GOT3 (cell line): ENCODE data around the gene GAA.
"Not testable (repeated sequence)": the region's sequence is repeated elsewhere in the genome, so short reads cannot be mapped to it uniquely, and the experiment has no call there.

Source experiments
- DNase-seq: peaks from one replicate; lab custom pipeline; 2025; ENCODE audit warnings: mixed read lengths; lab: John Stamatoyannopoulos, UW

Gene GAA

DNA sequence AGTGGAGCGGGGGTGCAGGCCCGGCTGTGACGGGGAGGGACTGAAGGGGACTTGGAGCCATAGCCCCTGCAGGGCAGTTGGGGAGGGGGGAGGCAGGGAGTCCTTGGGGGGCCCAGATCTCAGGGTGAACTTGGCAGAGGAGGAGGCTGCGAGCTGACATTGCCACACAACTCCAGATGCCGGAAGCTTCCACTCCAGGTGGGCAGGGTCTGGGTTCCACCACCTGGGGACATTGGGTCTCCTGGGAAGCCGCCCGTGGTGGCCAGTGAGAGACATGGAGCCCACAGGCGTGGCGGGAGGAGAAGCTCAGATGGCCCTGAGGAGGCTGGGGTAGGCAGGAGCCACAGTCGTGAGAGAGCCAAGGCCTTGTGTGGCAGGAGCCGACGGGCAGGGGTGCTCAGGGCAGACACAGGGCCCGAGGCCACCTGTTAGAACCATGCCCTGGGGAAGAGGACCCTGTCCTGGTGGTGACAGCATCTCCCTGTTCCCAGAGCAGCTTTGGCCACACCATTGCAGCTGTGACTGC is 18.2 kb upstream of the GAA start:
- DNase-seq: no peak

DNA sequence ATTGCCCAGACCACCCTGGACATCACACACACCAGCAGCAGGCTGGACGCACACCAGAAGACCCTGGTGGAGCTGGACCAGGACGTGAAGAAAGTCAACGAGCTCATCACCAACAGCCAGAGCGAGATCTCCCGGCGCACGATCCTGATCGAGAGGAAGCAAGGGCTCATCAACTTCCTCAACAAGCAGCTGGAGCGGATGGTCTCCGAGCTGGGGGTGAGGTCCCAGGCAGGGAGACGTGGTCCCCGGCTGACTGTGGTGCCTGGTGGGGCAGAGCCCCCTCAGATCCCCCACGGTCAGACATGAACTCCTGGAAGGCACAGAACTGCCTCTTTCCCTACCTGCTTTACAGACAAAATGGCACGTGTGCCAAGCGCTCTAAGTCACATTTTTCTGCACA is 16.6 kb upstream of the GAA start:
- no peak for DNase-seq

DNA sequence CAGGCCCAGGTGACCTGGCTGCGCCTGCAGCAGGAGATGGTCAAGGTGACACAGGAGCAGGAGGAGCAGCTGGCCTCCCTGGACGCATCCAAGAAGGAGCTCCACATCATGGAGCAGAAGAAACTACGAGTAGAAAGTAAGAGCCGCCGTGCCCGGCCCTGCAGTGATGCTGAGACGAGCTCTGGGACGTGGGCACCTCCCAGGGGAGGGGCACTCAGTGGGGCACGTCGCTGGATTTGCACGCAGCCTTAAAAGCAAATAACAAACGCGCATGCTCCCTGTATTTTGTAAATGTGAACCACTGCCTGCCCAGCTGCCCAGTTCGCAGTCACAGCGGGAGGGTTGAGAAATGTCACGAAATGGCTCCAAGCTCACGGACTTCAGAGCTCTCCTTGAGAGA is 15.3 kb upstream of the GAA start:
- no peak for DNase-seq

DNA sequence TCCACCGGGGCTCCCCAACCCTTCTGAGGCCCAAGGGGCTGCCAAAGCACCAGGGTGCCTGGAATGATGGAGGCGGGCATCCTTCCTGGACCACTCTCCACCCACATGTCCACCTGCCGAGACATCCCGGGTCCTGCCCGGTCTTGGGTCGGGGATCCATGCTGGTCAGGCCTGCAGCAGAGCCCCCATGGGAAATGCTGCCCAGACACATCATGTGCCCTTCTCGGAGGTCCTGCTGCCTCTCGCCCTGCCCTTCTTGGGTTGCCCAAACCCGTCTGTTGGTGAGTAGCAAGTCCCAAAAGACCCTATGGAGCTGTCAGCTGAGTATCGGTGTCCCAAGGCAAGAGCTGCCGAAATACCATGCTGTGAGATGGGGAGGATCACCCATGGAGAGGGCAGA is 14.8 kb upstream of the GAA start:
- DNase-seq: no peak

DNA sequence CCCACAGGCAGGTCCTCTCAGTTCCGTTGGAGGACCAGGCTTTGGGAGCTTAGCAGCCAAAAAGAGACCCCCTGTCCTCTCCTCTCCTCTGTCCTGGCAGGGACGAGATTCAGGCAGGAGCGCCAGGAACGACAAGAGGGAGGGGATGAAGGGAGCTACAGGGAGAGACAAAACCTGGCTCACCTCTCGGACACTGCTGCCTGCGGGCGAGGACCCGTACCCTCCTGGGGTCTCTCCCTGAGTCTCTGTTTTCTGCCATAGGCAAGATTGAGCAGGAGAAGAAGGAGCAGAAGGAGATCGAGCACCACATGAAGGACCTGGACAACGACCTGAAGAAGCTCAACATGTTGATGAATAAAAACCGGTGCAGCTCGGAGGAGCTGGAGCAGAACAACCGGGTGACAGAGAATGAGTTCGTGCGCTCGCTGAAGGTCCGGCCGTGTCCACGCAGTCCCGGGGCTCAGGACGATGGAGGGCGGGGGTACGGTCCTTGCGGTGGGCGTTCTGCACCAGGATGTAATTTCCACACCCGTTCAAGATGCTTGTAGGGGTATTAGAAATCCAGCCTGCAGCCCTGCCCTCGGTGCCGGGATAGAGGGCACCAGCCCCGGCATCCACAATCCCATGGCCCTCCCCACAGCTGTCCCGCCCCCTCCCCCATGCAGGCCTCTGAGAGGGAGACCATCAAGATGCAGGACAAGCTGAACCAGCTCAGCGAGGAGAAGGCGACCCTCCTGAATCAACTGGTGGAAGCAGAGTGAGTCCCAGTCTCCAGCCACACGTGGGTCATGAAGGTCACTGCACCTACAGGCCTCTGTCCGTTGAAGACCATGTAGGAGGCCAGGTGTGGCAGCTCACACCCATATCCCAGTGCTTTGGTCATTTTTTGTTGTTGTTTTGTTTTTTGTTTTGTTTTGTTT is 13.8 kb upstream of the GAA start:
- DNase-seq: no peak

DNA sequence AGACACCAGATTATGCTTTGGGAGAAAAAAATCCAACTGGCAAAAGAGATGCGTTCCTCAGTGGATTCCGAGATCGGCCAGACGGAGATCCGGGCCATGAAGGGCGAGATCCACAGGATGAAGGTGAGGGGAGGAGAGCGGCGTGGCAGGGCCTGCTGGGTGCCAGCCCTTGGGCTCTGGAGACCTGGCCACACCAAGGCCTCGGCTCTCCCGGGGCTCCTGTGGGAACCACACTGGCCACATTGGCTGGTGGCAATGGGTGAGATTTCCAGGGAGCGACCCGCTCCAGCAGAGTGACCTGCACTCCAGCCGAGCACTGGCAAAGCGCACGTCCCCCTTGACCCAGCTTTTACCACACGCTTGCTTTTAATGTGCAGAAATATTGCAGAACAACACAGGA is 11.6 kb upstream of the GAA start:
- DNase-seq: no peak

DNA sequence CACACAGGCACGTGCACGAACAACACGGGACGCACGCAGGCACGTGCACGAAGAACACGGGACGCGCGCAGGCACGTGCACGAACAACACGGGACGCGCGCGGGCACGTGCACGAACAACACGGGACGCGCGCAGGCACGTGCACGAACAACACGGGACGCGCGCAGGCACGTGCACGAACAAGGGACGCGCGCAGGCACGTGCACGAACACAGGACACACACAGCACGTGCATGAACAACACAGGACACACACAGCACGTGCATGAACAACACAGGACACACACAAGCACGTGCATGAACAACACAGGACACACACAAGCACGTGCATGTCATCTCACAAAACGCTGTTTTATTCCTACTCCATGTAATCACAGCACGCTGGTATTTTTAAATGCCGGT is 11.2 kb upstream of the GAA start:
- not testable (repeated sequence) for DNase-seq

DNA sequence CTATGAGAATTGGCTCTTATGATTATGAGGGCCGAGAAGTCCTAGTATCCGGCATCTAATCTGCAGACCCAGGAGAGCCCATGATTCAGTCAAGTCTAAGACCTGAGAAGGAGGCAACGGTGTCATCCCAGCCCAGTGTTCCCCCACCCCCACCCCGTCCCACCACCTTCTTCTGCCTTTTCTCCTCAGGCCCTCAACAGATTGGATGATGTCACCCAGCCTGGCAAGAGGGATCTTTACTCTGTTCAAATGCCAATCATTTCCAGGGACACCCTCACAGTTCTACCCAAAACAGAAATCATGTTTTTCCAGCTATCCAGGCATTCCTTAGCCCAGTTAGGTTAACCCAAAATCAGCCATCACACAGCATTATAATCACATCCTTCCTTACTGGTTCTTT is 10.0 kb upstream of the GAA start:
- no peak for DNase-seq

DNA sequence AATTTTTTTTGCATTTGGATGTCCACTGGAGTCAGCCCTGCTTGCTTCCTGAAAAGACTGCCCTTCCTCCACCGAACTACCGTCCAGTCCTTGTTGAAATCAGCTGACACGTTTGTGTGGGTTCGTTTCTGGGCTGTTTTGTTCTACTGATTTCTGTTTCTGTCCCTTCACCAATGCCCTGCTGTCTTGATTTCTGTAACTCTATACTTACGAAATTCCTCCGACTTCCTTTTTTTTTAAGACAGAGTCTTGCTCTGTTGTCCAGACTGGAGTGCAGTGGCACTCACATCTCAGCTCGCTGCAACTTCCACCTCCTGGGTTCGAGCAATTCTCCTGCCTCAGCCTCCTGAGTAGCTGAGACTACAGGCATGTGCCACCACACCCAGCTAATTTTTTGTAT is 8.4 kb upstream of the GAA start:
- no peak for DNase-seq

DNA sequence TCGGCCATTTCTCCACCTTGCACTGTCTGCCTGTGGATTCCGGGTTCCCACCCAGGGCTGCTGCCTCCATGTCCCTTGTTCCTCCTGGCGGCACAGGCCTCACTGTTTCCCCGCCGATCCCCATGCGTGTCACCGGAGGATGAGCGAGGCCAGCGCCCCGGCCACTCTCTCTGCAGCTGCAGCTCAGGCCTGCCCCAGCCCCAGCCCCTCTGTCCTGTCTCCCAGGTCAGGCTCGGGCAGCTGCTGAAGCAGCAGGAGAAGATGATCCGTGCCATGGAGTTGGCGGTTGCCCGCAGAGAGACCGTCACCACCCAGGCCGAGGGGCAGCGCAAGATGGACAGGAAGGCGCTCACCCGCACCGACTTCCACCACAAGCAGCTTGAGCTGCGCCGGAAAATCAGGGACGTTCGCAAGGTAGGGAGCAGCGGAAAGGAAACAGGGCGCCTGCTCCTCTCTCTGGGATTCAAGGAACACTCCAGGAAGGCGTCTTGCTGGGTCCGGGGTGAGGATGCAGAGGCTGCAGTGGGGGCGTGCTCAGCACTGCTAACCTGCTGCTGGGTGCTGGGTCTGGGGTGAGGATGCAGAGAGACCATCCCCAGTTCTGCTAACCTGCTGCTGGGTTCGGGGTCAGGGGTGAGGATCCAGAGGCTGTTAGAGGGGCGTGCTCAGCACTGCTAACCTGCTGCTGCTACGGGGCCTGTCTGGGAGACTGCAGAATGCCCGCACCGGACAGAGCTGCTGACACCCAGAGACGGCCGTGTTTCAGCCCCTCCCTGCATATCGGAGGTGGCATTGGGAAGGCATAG is 6.1 kb upstream of the GAA start:
- DNase-seq: no peak

DNA sequence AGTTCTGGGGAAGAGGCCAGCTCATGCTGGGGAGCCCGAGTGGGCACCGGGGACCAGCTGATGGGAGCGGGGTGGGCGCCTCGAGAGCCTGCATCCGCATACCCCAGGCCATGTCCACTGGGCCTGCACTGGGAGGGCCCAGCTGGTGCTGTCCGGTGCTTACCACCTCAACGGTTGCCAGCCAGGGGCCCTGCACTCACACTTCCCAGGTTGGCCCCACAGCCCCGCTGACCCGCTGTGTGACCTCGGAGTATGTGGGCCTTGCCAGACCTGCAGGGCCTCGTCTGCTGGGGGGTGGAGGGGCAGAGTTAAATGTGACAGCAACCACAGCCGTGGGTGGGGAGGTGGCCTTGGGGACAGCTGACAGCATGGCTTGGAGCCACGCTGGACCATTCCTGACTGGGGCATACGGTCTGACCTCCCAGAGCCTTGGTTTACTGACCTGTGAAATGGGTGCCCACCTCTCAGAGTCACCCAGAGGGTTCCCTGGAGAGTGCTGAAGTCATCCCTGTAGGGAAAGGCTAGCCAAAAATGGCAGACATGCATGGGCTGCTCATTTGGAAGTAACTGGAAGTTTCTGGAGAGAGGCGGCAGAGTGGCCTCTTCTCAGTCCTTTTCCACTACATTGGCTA is 5.4 kb upstream of the GAA start:
- no peak for DNase-seq

DNA sequence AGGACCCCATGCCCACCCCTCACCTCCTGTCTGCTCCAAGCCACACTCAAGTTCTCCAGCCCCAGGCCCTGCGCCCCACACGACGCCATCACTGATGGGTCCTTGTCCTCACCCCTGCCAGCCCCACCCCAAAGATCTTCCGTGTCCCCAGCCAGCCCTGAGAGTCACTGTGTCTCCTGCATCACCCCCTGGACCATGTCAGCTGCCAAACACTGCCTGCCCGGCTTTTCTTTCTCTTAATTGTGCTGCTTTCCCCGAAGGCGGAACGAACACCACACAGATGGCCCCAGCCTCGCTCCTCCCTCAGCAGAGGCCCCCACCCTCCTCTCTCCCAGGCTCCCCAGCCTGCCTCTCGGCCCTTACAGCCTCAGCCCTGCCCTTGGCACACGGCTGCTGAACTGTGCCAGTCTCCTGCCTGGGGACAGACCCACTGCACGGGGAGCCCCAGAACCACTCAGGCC is 4.8 kb upstream of the GAA start:
- DNase-seq: no peak

DNA sequence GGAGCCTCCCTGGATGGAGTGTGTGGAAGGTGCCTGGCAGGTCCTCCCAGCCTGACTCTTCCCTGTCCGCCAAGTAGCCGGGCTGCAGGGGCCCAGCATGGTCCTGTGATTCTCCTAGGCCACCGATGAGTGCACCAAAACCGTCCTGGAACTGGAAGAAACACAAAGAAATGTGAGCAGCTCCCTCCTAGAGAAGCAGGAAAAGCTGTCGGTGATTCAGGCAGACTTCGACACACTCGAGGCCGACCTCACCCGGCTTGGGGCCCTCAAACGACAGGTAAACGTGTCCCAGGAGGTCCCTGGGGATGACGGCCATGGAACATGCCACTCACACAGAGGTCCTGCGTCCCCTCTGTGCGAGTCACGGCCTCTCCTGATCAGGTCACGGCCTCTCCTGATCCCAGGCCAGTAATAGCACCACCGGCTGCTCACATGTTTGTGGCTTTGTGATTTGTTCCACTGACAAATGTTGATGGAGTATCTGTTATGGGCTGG is 4.2 kb upstream of the GAA start:
- no peak for DNase-seq

DNA sequence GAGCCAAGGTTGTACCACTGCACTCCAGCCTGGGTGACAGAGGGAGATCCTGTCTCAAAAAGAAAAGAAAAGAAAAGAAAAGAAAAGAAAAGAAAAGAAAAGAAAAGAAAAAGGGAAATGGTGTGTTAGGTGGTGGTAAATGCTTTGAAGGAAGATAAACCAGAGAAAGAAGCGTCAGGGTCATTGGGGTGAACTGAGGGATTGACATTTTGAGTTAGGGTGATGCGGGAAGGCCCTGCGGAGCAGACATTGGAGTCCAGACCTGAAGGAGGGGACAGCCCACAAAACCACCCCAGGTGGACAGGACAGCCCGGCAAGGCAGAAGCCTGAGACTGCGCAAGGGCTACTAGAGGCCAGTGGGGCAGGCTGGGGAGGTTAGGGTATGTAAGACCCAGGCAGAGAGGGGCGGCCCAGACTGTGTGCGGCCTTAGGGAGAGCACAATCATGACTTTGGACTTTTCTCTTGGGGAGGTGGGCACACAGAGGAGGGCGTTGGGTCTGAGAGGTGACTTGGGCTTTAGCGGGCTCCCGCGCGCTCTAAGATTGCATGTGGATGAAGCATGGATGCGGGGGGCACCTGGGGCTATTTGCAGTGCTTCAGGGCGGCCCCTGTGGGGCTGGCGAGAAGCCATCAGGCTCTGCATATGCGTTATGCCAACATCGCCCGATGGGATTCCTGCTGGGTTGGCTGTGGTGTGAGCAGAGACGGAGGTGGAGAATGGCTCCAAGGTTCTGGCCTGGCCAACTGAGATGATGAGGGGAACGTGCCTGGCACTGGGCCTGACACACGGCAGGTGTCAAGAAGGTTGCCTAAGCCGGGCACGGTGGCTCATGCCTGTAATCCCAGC is 3.3 kb upstream of the GAA start:
- no peak for DNase-seq

DNA sequence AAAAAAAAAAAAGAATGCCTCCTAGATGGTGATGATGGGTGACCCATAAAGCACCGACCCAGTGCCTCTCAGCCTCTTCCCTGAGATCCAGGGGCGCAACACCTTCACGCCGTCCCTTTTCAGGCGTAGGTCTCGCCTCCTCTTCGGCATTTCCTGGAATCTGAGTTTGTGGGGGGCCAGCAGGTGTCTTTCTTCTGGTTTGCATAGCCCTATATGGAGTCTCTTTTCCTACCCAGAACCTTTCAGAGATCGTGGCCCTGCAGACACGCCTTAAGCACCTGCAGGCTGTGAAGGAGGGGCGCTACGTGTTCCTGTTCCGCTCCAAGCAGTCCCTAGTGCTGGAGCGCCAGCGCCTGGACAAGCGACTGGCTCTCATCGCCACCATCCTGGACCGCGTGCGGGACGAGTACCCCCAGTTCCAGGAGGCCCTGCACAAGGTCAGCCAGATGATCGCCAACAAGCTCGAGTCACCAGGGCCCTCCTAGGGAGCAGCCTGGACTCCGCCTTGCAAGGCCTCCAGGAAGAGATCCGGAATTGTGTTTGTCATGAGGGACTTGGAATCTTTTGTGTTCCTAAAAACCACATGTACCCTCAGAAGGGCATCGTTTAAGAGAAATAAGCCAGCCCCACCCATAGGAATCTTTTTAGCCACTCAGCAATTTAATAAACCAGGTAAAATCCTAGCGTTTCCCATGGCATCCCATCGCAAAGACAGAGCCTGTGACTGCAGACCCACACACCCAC is 1.9 kb upstream of the GAA start:
- no peak for DNase-seq

DNA sequence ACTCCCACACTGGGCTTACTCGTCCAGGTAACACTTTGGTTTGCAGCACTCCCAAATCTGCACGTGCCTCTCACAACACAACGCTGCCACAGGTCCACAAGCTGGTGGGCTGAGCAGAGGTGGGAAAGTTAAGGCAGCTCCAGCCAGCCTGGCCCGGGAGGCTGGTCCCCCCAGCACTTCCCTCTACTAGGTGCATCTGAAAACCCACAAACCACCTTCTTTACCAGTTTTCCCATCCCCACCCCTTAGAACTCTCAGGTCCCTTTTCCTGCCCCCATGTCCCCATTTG is 1.4 kb upstream of the GAA start:
- DNase-seq: no peak

DNA sequence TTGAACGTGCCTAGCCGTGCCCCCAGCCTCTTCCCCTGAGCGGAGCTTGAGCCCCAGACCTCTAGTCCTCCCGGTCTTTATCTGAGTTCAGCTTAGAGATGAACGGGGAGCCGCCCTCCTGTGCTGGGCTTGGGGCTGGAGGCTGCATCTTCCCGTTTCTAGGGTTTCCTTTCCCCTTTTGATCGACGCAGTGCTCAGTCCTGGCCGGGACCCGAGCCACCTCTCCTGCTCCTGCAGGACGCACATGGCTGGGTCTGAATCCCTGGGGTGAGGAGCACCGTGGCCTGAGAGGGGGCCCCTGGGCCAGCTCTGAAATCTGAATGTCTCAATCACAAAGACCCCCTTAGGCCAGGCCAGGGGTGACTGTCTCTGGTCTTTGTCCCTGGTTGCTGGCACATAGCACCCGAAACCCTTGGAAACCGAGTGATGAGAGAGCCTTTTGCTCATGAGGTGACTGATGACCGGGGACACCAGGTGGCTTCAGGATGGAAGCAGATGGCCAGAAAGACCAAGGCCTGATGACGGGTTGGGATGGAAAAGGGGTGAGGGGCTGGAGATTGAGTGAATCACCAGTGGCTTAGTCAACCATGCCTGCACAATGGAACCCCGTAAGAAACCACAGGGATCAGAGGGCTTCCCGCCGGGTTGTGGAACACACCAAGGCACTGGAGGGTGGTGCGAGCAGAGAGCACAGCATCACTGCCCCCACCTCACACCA is 724 bp downstream of the GAA start:
- DNase-seq: no peak

DNA sequence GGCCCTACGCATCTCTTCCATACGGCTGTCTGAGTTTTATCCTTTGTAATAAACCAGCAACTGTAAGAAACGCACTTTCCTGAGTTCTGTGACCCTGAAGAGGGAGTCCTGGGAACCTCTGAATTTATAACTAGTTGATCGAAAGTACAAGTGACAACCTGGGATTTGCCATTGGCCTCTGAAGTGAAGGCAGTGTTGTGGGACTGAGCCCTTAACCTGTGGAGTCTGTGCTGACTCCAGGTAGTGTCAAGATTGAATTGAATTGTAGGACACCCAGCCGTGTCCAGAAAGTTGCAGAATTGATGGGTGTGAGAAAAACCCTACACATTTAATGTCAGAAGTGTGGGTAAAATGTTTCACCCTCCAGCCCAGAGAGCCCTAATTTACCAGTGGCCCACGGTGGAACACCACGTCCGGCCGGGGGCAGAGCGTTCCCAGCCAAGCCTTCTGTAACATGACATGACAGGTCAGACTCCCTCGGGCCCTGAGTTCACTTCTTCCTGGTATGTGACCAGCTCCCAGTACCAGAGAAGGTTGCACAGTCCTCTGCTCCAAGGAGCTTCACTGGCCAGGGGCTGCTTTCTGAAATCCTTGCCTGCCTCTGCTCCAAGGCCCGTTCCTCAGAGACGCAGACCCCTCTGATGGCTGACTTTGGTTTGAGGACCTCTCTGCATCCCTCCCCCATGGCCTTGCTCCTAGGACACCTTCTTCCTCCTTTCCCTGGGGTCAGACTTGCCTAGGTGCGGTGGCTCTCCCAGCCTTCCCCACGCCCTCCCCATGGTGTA is 1.5 kb downstream of the GAA start:
- no peak for DNase-seq

DNA sequence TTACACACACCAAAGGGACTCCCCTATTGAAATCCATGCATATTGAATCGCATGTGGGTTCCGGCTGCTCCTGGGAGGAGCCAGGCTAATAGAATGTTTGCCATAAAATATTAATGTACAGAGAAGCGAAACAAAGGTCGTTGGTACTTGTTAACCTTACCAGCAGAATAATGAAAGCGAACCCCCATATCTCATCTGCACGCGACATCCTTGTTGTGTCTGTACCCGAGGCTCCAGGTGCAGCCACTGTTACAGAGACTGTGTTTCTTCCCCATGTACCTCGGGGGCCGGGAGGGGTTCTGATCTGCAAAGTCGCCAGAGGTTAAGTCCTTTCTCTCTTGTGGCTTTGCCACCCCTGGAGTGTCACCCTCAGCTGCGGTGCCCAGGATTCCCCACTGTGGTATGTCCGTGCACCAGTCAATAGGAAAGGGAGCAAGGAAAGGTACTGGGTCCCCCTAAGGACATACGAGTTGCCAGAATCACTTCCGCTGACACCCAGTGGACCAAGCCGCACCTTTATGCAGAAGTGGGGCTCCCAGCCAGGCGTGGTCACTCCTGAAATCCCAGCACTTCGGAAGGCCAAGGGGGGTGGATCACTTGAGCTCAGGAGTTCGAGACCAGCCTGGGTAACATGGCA is 2.2 kb downstream of the GAA start:
- no peak for DNase-seq
